H1 (cell line): ENCODE data around the gene GNAQ. TPM values are rescaled to one million over a fixed set of nuclear protein-coding genes. Genes with fewer than 3 reads are reported as not detected.

ENCODE experiments used
- CTCF ChIA-PET: fragments of 300-600 bp; sonication (Branson Sonifier 250); formaldehyde crosslinking; loops from one replicate; lab custom pipeline; 2021; ENCODE audit not compliant: partially characterized antibody; lab: Charles Lee
- POLR2A ChIA-PET: fragments of 300-600 bp; sonication (Branson Sonifier 250); formaldehyde crosslinking; loops from one replicate; lab custom pipeline; 2021; ENCODE audit warnings: inconsistent platforms; ENCODE audit not compliant: partially characterized antibody; lab: Charles Lee
- DNase-seq, 2 experiments: peaks; one replicate each; pipeline versions ENCODE4 v3.0.0 to v3.0.0-alpha.2; 2010 to 2022; ENCODE audit warnings: low spot score in 2 of 2, low read depth in 1 of 2, mixed read lengths in 1 of 2
- FAIRE-seq: peaks from 2 replicates; lab custom pipeline; 2011; peaks lifted over from hg19 to GRCh38; lab: Jason Lieb, UNC
- H2AFZ ChIP-seq: 2 replicates; pipeline ENCODE4 v1.8.1; 2012; ENCODE audit warnings: low read length, inconsistent platforms
- H2AK5ac ChIP-seq: 2 replicates; pipeline ENCODE4 v1.6.1; 2013; ENCODE audit warnings: low read depth, low read length
- H2BK120ac ChIP-seq: replicated peaks from 2 replicates; pipeline ENCODE3; 2013; ENCODE audit warnings: low read depth, low read length, inconsistent platforms
- H2BK12ac ChIP-seq: 2 replicates; pipeline ENCODE4 v1.6.1; 2013; ENCODE audit warnings: low read depth, low read length
- H2BK15ac ChIP-seq: 2 replicates; pipeline ENCODE4 v1.6.1; 2013; ENCODE audit warnings: low read length
- H2BK20ac ChIP-seq: 2 replicates; pipeline ENCODE4 v1.6.1; 2013; ENCODE audit warnings: low read length
- H2BK5ac ChIP-seq: 2 replicates; pipeline ENCODE4 v1.6.1; 2013; ENCODE audit warnings: low read depth, low read length
- H3K14ac ChIP-seq: 2 replicates; pipeline ENCODE4 v1.6.1; 2013; ENCODE audit warnings: inconsistent platforms; ENCODE audit not compliant: insufficient read length
- H3K18ac ChIP-seq: 2 replicates; pipeline ENCODE4 v1.6.1; 2013; ENCODE audit warnings: low read length; ENCODE audit errors: extremely low read depth
- H3K23ac ChIP-seq: 2 replicates; pipeline ENCODE4 v1.6.1; 2013; ENCODE audit warnings: inconsistent platforms; ENCODE audit not compliant: insufficient read length
- H3K23me2 ChIP-seq: 2 replicates; pipeline ENCODE4 v1.6.1; 2013; ENCODE audit warnings: low read depth, low read length
- H3K27ac ChIP-seq: 2 replicates; pipeline ENCODE4 v1.6.1; 2011; ENCODE audit warnings: low read depth, low read length, inconsistent platforms
- H3K27me3 ChIP-seq, 4 experiments: replicated peaks in 1 of 4; 1 replicate in 1 of 4; 2 replicates in 3 of 4; pipeline versions ENCODE4 v1.6.1 to v1.8.1; 2011 to 2013; ENCODE audit warnings: low read length in 3 of 4, mild to moderate bottlenecking in 3 of 4, inconsistent platforms in 2 of 4, mixed read lengths in 2 of 4, moderate library complexity in 1 of 4; ENCODE audit not compliant: control insufficient read depth in 3 of 4, insufficient read depth in 3 of 4; ENCODE audit errors: extremely low read depth in 1 of 4
- H3K36me3 ChIP-seq, 4 experiments: 2 replicates each; pipeline versions ENCODE4 v1.6.1 to v1.8.1; 2011 to 2013; ENCODE audit warnings: mild to moderate bottlenecking in 4 of 4, low read length in 3 of 4, moderate library complexity in 2 of 4, control low read depth in 1 of 4, inconsistent platforms in 1 of 4; ENCODE audit not compliant: insufficient read depth in 4 of 4, control insufficient read depth in 2 of 4
- H3K4ac ChIP-seq: replicated peaks from 2 replicates; pipeline ENCODE3; 2013; ENCODE audit warnings: low read length, low read depth, mixed read lengths, inconsistent platforms; ENCODE audit not compliant: insufficient read length
- H3K4me1 ChIP-seq, 4 experiments: replicated peaks in 1 of 4; 1 replicate in 1 of 4; 2 replicates in 3 of 4; pipeline versions ENCODE4 v1.6.1 to v1.8.1; 2011 to 2013; ENCODE audit warnings: low read length in 3 of 4, inconsistent platforms in 2 of 4, mixed read lengths in 1 of 4; ENCODE audit not compliant: insufficient read depth in 4 of 4, control insufficient read depth in 3 of 4
- H3K4me2 ChIP-seq, 2 experiments: 2 replicates each; pipeline versions ENCODE4 v1.6.1 to v1.8.1; 2011 to 2013; ENCODE audit warnings: low read depth in 2 of 2, low read length in 2 of 2, control low read depth in 1 of 2, inconsistent platforms in 1 of 2, mild to moderate bottlenecking in 1 of 2; ENCODE audit not compliant: insufficient read depth in 1 of 2
- H3K4me3 ChIP-seq, 4 experiments: fragments of 200-600, 300-600 bp in 1 of 4; sonication (generic), shearing (Covaris generic), sonication (Bioruptor Twin) in 1 of 4; 2 replicates each; pipeline versions ENCODE4 v1.5.1 to v1.8.1; 2011 to 2016; ENCODE audit warnings: low read length in 4 of 4, low read depth in 3 of 4, control low read depth in 2 of 4, inconsistent platforms in 2 of 4, mild to moderate bottlenecking in 2 of 4, mixed read lengths in 1 of 4, moderate library complexity in 1 of 4; ENCODE audit not compliant: insufficient read depth in 2 of 4; ENCODE audit errors: extremely low read depth in 1 of 4
- H3K56ac ChIP-seq: replicated peaks from 2 replicates; pipeline ENCODE3; 2013; ENCODE audit warnings: low read depth, mild to moderate bottlenecking, mixed read lengths, low read length, inconsistent platforms; ENCODE audit not compliant: insufficient read length
- H3K79me1 ChIP-seq: 2 replicates; pipeline ENCODE4 v1.6.1; 2013; ENCODE audit warnings: low read depth, low read length, control low read depth
- H3K79me2 ChIP-seq, 2 experiments: 2 replicates each; pipeline versions ENCODE4 v1.6.1 to v1.8.1; 2012 to 2013; ENCODE audit warnings: low read length in 2 of 2, mild to moderate bottlenecking in 2 of 2, inconsistent platforms in 1 of 2; ENCODE audit not compliant: insufficient read depth in 2 of 2, control insufficient read depth in 1 of 2
- H3K9ac ChIP-seq, 4 experiments: replicated peaks in 1 of 4; 1 replicate in 1 of 4; 2 replicates in 3 of 4; pipeline versions ENCODE4 v1.6.1 to v1.8.1; 2011 to 2013; ENCODE audit warnings: low read depth in 3 of 4, low read length in 3 of 4, control low read depth in 2 of 4, mild to moderate bottlenecking in 2 of 4, moderate library complexity in 2 of 4, inconsistent platforms in 1 of 4; ENCODE audit errors: extremely low read depth in 1 of 4
- H3K9me3 ChIP-seq, 2 experiments: 2 replicates each; pipeline versions ENCODE4 v1.6.1 to v1.8.1; 2012 to 2013; ENCODE audit warnings: mild to moderate bottlenecking in 2 of 2, moderate library complexity in 2 of 2, control low read depth in 1 of 2, inconsistent platforms in 1 of 2, low read depth in 1 of 2, low read length in 1 of 2, mixed read lengths in 1 of 2; ENCODE audit not compliant: insufficient read depth in 2 of 2
- H4K20me1 ChIP-seq, 2 experiments: replicated peaks in 1 of 2; 2 replicates each; pipeline versions ENCODE3 to v1.8.1; 2011 to 2013; ENCODE audit warnings: inconsistent platforms in 2 of 2, low read length in 2 of 2, mild to moderate bottlenecking in 1 of 2; ENCODE audit not compliant: insufficient read depth in 2 of 2, control insufficient read depth in 1 of 2
- H4K5ac ChIP-seq: 2 replicates; pipeline ENCODE4 v1.6.1; 2013; ENCODE audit warnings: low read length, low read depth, mixed read lengths, inconsistent platforms; ENCODE audit not compliant: insufficient read length
- H4K8ac ChIP-seq: 2 replicates; pipeline ENCODE4 v1.8.0; 2013; ENCODE audit warnings: mild to moderate bottlenecking, moderate library complexity, low read length, inconsistent platforms; ENCODE audit not compliant: insufficient read depth; ENCODE audit errors: extremely low read depth
- H4K91ac ChIP-seq: replicated peaks from 2 replicates; pipeline ENCODE3; 2013; ENCODE audit warnings: low read length, mixed read lengths, inconsistent platforms; ENCODE audit not compliant: insufficient read length
- WGBS, 2 experiments: shearing (Covaris generic) in 1 of 2; methylation state at CpG; one replicate each; pipeline versions ENCODE4 v1.1.6 to v1.1.7; 2013 to 2015; ENCODE audit warnings: low lambda C conversion rate in 2 of 2, mixed read lengths in 2 of 2, inconsistent platforms in 1 of 2, low coverage in 1 of 2, missing lambda C conversion rate in 1 of 2; ENCODE audit not compliant: insufficient replicate concordance in 2 of 2, insufficient coverage in 1 of 2, insufficient read length in 1 of 2; ENCODE audit errors: extremely low coverage in 1 of 2, missing lambda C conversion rate in 1 of 2; 5-methylcytosine and 5-hydroxymethylcytosine counted together
- polyA plus RNA-seq, 7 experiments: library from polyadenylated mRNA; depleted of rRNA in 3 of 7; stranded (reverse) in 5 of 7; unstranded in 2 of 7; fragments of >200 nt in 5 of 7; fragments of 200-250 nt in 2 of 7; gene quantifications; 1 replicate in 5 of 7; 2 replicates in 1 of 7; 4 replicates in 1 of 7; pipeline versions ENCODE4 v1.2.1 to v1.2.3, GENCODE V29; 2011 to 2013; ENCODE audit warnings: missing spikeins in 2 of 7, mixed read lengths in 2 of 7
- total RNA-seq: library from RNA; stranded (reverse); fragmentation: NEBNext Ultra II Directional; extraction: Animal tissue kit (Norgen Biotek cat#: 25700); gene quantifications from 2 replicates; pipeline ENCODE4 v1.2.1, GENCODE V29; 2021

GNAQ gene
- total and polyA plus RNA-seq, 2 of the 8 experiments (the other 6 are each of a cell fraction or from before 2014, with no cell fraction given) = 22.8 to 63.8 TPM

DNA sequence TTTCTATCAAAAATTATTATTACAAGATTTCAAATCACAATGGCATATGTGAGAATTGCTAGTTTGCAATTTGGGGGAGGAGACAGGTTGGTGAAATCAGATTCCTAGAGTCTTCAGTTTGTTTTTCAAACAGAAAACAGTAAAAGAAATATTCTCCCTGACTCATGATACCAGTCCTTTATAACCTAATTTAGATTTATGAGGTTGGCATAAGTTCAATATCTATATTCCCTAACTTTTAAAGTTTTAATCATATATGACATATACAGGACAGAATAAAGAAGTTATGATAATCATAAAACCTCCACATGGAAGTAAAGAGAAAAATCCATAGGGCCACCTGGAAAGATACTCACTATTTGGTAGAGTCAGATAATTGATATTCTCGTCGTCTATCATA is 216.4 kb downstream of the GNAQ start:
- Histone ChIP-seq H2AFZ (no peak overlapping the region), H3K4me1 (no peaks in the 10 kb centered on the region), H4K20me1 (no peaks in the 10 kb centered on the region), H2AK5ac (no peak overlapping the region), H3K23ac (no peak overlapping the region), H4K8ac (no peak overlapping the region), H4K5ac (no peak overlapping the region), H3K14ac (no peak overlapping the region), H3K79me2 (no peaks in the 10 kb centered on the region; a peak in 1 of 4 replicates), H3K9me3 (no peaks in the 10 kb centered on the region), H4K91ac (no peak overlapping the region), H3K79me1 (no peaks in the 10 kb centered on the region; the same call in 1 of the 2 replicates), H2BK5ac (no peak overlapping the region), H2BK120ac (no peak overlapping the region), H3K36me3 (peaks cover 0 to 3% (median 0%) of the 10 kb centered on the region in 4 experiments; a peak in 1 of 8 replicates), H3K4me3 (no peak overlapping the region), H2BK20ac (no peak overlapping the region), H3K27ac (no peak overlapping the region), H3K9ac (no peak overlapping the region), H3K27me3 (no peaks in the 10 kb centered on the region), H3K18ac (no peak overlapping the region), H3K56ac (no peak overlapping the region), H2BK15ac (no peak overlapping the region), H3K4ac (no peak overlapping the region), H3K23me2 (no peaks in the 10 kb centered on the region), H2BK12ac (no peak overlapping the region), H3K4me2 (no peak overlapping the region)
- FAIRE-seq = no peak
- WGBS, 2 experiments = 98% methylated on average over 2 of the region's 2 CpGs; no CpG with 5 or more reads in 1 of the 2 experiments
- DNase-seq = no peak
- POLR2A ChIA-PET = no interaction called here
- CTCF ChIA-PET = interaction anchor here (1.4 kb wide), 1 partner anchor 220 kb away, joined by 4 read pairs; no protein-coding TSS in a partner anchor
